Prostate gland (tissue), 2 donors: ENCODE data around the gene SEL1L3.
A peak's percentile ranks its signal among the peaks of the same experiment; 100 is the strongest.

Source experiments
- POLR2AphosphoS5 ChIP-seq: sonication (generic); formaldehyde crosslinking; IDR thresholded peaks from one replicate; pipeline ENCODE4 v1.6.1; 2017; ENCODE audit warnings: antibody characterized with exemption
- TF ChIP-seq, protein P1 (sequence below), 4 experiments: fragments of 200-600 bp in 2 of 4; fragments of 450-650 bp in 2 of 4; sonication (generic) in 2 of 4; IDR thresholded peaks; 1 replicate in 3 of 4; 2 replicates in 1 of 4; pipeline ENCODE4 v1.5.1; 2016 to 2019; ENCODE audit warnings: antibody characterized with exemption in 4 of 4, mild to moderate bottlenecking in 2 of 4, moderate library complexity in 2 of 4

DNA sequence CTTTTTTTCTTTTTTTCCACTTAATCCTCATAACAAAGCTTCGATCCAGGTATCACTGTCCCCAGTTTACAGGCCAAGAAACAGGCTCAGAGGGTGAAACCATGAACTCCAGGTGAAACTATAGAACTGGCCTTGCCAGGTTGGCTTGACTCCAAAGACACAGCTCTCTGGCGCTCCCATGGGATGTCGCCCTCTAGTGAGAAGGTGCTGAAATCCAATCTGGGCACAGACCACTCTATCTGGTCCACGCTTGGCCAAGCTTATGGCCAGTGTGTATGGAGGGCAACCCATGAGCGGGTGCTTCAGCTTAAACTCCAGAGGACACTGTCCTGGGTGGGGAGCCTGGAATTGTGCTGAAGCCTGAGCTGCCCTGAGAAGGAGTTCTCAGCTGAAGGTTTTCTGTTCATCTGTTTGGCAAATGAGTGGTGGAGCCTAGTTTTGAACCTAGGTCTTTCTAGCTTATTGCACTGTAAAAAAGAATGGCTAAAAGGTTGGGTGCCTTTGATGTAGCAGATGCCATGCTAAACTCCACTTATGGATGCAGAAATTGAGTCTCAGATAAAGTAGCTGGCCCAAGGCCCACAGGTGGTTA, 70.5 kb downstream of the SEL1L3 start:
- TF ChIP-seq, protein P1, sequence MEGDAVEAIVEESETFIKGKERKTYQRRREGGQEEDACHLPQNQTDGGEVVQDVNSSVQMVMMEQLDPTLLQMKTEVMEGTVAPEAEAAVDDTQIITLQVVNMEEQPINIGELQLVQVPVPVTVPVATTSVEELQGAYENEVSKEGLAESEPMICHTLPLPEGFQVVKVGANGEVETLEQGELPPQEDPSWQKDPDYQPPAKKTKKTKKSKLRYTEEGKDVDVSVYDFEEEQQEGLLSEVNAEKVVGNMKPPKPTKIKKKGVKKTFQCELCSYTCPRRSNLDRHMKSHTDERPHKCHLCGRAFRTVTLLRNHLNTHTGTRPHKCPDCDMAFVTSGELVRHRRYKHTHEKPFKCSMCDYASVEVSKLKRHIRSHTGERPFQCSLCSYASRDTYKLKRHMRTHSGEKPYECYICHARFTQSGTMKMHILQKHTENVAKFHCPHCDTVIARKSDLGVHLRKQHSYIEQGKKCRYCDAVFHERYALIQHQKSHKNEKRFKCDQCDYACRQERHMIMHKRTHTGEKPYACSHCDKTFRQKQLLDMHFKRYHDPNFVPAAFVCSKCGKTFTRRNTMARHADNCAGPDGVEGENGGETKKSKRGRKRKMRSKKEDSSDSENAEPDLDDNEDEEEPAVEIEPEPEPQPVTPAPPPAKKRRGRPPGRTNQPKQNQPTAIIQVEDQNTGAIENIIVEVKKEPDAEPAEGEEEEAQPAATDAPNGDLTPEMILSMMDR (IDR thresholded peaks at IDR 0.05), result peak in 1 of 4 experiments; percentile 13
- no peak for TF ChIP-seq POLR2AphosphoS5
